HepG2 (cell line): ENCODE data around the gene CYB5D1. TPM values are rescaled to one million over a fixed set of nuclear protein-coding genes. Genes with fewer than 3 reads are reported as not detected.
A peak's percentile ranks its signal among the peaks of the same experiment; 100 is the strongest.

Experiments
- ATAC-seq: fragments of 200-7000 bp; cut with Tn5 transposase; 3 replicates; pipeline ENCODE4 v1.9.1; 2020; ENCODE audit warnings: mild to moderate bottlenecking, moderate library complexity
- BruUV-seq: library from RNA; stranded (reverse); fragments of 400-500 nt; replicated peaks from 2 replicates; lab custom pipeline; 2021; lab: Mats Ljungman, UMichigan
- CTCF ChIA-PET: fragments of 300-600 bp; formaldehyde crosslinking; extraction: SDS; loops from one replicate; lab custom pipeline; 2021; ENCODE audit warnings: low total read pairs, inconsistent platforms, low intra/inter-chr PET ratio; lab: Yijun Ruan, JAX
- POLR2A ChIA-PET: fragments of 350-600 bp; sonication (Branson Sonifier 250); formaldehyde crosslinking; loops from one replicate; lab custom pipeline; 2020; ENCODE audit warnings: antibody characterized with exemption, inconsistent platforms; lab: Yijun Ruan, JAX
- DNase-seq: peaks from one replicate; pipeline ENCODE4 v3.0.0-alpha.2; 2015; ENCODE audit warnings: low spot score
- FAIRE-seq: peaks from 3 replicates; lab custom pipeline; 2011; peaks lifted over from hg19 to GRCh38; lab: Jason Lieb, UNC
- H2AFZ ChIP-seq: one replicate; pipeline ENCODE4 v1.6.1; 2011; ENCODE audit warnings: low read length, inconsistent platforms
- H3K27ac ChIP-seq: fragments of 300-600 bp; 3 replicates; pipeline ENCODE4 v1.8.0; 2011; ENCODE audit warnings: mixed run types, mild to moderate bottlenecking, mixed read lengths, low read length, inconsistent platforms; ENCODE audit not compliant: insufficient read depth; ENCODE audit errors: extremely low read length
- H3K27me3 ChIP-seq, 2 experiments: fragments of 200-600 bp in 1 of 2; 2 replicates in 1 of 2; 3 replicates in 1 of 2; pipeline versions ENCODE4 v1.6.0 to v1.8.0; 2011; ENCODE audit warnings: low read length in 2 of 2, mild to moderate bottlenecking in 2 of 2, moderate library complexity in 2 of 2, inconsistent platforms in 1 of 2; ENCODE audit not compliant: insufficient read depth in 2 of 2, control insufficient read depth in 1 of 2
- H3K36me3 ChIP-seq, 2 experiments: fragments of 200-600 bp in 1 of 2; replicated peaks in 1 of 2; 2 replicates in 1 of 2; 3 replicates in 1 of 2; pipeline versions ENCODE4 v1.5.1 to v1.8.0; 2011; ENCODE audit warnings: low read length in 2 of 2, inconsistent platforms in 1 of 2; ENCODE audit not compliant: insufficient read depth in 2 of 2, control insufficient read depth in 1 of 2
- H3K4me1 ChIP-seq: 2 replicates; pipeline ENCODE4 v1.5.1; 2012; ENCODE audit warnings: low read length, inconsistent platforms; ENCODE audit not compliant: insufficient read depth
- H3K4me2 ChIP-seq: 2 replicates; pipeline ENCODE4 v1.6.0; 2011; ENCODE audit warnings: low read depth, low read length, inconsistent platforms
- H3K4me3 ChIP-seq, 3 experiments: fragments of 200-600 bp in 1 of 3; sonication (generic), shearing (Covaris generic) in 1 of 3; replicated peaks in 1 of 3; 2 replicates each; pipeline ENCODE4 v1.5.1; 2011 to 2016; ENCODE audit warnings: low read length in 3 of 3, inconsistent platforms in 2 of 3, low read depth in 2 of 3, mild to moderate bottlenecking in 2 of 3, control low read depth in 1 of 3, mixed read lengths in 1 of 3; ENCODE audit not compliant: insufficient read depth in 1 of 3
- H3K79me2 ChIP-seq: one replicate; pipeline ENCODE4 v1.6.1; 2011; ENCODE audit warnings: low read length, inconsistent platforms; ENCODE audit not compliant: insufficient read depth
- H3K9ac ChIP-seq: 2 replicates; pipeline ENCODE4 v1.6.0; 2011; ENCODE audit warnings: mild to moderate bottlenecking, low read depth, low read length, inconsistent platforms; ENCODE audit not compliant: insufficient read depth
- H3K9me3 ChIP-seq: 2 replicates; pipeline ENCODE4 v1.5.1; 2012; ENCODE audit warnings: mild to moderate bottlenecking, low read length
- H4K20me1 ChIP-seq: 2 replicates; pipeline ENCODE4 v1.6.0; 2011; ENCODE audit warnings: inconsistent platforms, mild to moderate bottlenecking, low read length, moderate library complexity; ENCODE audit not compliant: insufficient read depth
- BCL6 ChIP-seq: IDR thresholded peaks from 2 replicates; pipeline ENCODE4 v1.6.1; 2016; ENCODE audit warnings: missing genetic modification reagents, missing compliant biosample characterization
- CBX1 ChIP-seq: IDR thresholded peaks from one replicate; pipeline ENCODE4 v1.6.1; 2016; ENCODE audit warnings: antibody characterized with exemption, low read depth
- CBX5 ChIP-seq: sonication (generic); formaldehyde crosslinking; IDR thresholded peaks from 2 replicates; pipeline ENCODE4 v1.4.0; 2020; ENCODE audit warnings: missing genetic modification reagents, borderline replicate concordance
- CEBPB ChIP-seq: IDR thresholded peaks from 2 replicates; pipeline ENCODE4 v1.6.1; 2011; ENCODE audit warnings: low read depth, low read length, improper control_type of control experiment, borderline replicate concordance
- CREB1 ChIP-seq, 2 experiments: fragments of 450-650 bp in 1 of 2; IDR thresholded peaks; 2 replicates each; pipeline ENCODE4 v1.6.1; 2016 to 2017; ENCODE audit warnings: control low read depth in 1 of 2, mild to moderate bottlenecking in 1 of 2, missing compliant biosample characterization in 1 of 2, missing genetic modification characterization in 1 of 2
- HMGXB4 ChIP-seq, 2 experiments: sonication (generic) in 1 of 2; formaldehyde crosslinking in 1 of 2; IDR thresholded peaks; 2 replicates each; pipeline versions ENCODE4 v1.4.0 to v1.6.1; 2018 to 2020; ENCODE audit warnings: missing genetic modification reagents in 2 of 2, borderline replicate concordance in 1 of 2, low read depth in 1 of 2, mild to moderate bottlenecking in 1 of 2, missing biosample characterization in 1 of 2
- MTA3 ChIP-seq: sonication (generic); formaldehyde crosslinking; IDR thresholded peaks from 2 replicates; pipeline ENCODE4 v1.4.0; 2020; ENCODE audit warnings: missing genetic modification reagents
- SOX6 ChIP-seq, 2 experiments: fragments of 450-650 bp in 1 of 2; sonication (generic) in 1 of 2; formaldehyde crosslinking in 1 of 2; IDR thresholded peaks; 2 replicates each; pipeline versions ENCODE4 v1.4.0 to v1.6.1; 2017 to 2020; ENCODE audit warnings: antibody characterized with exemption in 1 of 2, mild to moderate bottlenecking in 1 of 2, missing genetic modification reagents in 1 of 2
- TEAD3 ChIP-seq: optimal IDR thresholded peaks from 2 replicates; pipeline ENCODE3; 2016; ENCODE audit warnings: borderline replicate concordance
- ZFP41 ChIP-seq: sonication (generic); formaldehyde crosslinking; IDR thresholded peaks from 2 replicates; pipeline ENCODE4 v1.4.0; 2020; ENCODE audit warnings: mild to moderate bottlenecking, missing genetic modification reagents, borderline replicate concordance
- ZNF282 ChIP-seq: fragments of 450-650 bp; IDR thresholded peaks from 2 replicates; pipeline ENCODE4 v1.6.1; 2018; ENCODE audit not compliant: partially characterized antibody
- ZNF331 ChIP-seq: sonication (generic); formaldehyde crosslinking; IDR thresholded peaks from 2 replicates; pipeline ENCODE4 v1.4.0; 2020; ENCODE audit warnings: missing genetic modification reagents
- ZNF468 ChIP-seq: sonication (generic); formaldehyde crosslinking; IDR thresholded peaks from 2 replicates; pipeline ENCODE4 v1.8.0; 2022; ENCODE audit warnings: mild to moderate bottlenecking, moderate library complexity, missing genetic modification reagents
- ZNF598 ChIP-seq: sonication (generic); formaldehyde crosslinking; IDR thresholded peaks from 2 replicates; pipeline ENCODE4 v1.5.1; 2020; ENCODE audit warnings: mild to moderate bottlenecking, missing genetic modification reagents, borderline replicate concordance
- ZNF792 ChIP-seq: IDR thresholded peaks from 2 replicates; pipeline ENCODE4 v1.6.1; 2016
- WGBS: methylation state at CpG from one replicate; pipeline ENCODE4 v1.1.6; 2017; ENCODE audit warnings: low lambda C conversion rate; 5-methylcytosine and 5-hydroxymethylcytosine counted together
- in situ Hi-C: cut with HindIII; loops from 2 replicates; pipeline ENCODE4 v1.10.0; 2017; ENCODE audit warnings: low pct_unique_long_range_greater_than_20kb; ENCODE audit not compliant: extremely low pct_ligation_motif_present
- intact Hi-C: fragments of 100-400 bp; cut with micrococcal nuclease; formaldehyde crosslinking; loops from one replicate; pipeline ENCODE4 v1.10.0; 2022; ENCODE audit not compliant: unreplicated experiment
- polyA plus RNA-seq, 8 experiments: library from polyadenylated mRNA; depleted of rRNA in 3 of 8; stranded (reverse) in 7 of 8; unstranded in 1 of 8; fragments of >200 nt; fragmentation: Illumina TruSeq in 4 of 8; extraction: Trizol in 4 of 8; gene quantifications; 2 replicates each; pipeline versions ENCODE4 v1.2.1 to v1.2.3, GENCODE V29; 2011 to 2016; ENCODE audit warnings: low read depth in 4 of 8, missing spikeins in 1 of 8, mixed read lengths in 1 of 8; ENCODE audit not compliant: insufficient read depth in 1 of 8
- total RNA-seq, 5 experiments: library from RNA; depleted of rRNA; stranded (reverse); fragments of >200 nt; fragmentation: Illumina TruSeq; extraction: Trizol; gene quantifications; 2 replicates each; pipeline ENCODE4 v1.2.3, GENCODE V29; 2016; ENCODE audit warnings: low read depth in 1 of 5

The CYB5D1 gene
- total and polyA plus RNA-seq, 2 of the 13 experiments (the other 11 are each of a cell fraction or from before 2014, with no cell fraction given), result 8.9 to 17.0 TPM

DNA sequence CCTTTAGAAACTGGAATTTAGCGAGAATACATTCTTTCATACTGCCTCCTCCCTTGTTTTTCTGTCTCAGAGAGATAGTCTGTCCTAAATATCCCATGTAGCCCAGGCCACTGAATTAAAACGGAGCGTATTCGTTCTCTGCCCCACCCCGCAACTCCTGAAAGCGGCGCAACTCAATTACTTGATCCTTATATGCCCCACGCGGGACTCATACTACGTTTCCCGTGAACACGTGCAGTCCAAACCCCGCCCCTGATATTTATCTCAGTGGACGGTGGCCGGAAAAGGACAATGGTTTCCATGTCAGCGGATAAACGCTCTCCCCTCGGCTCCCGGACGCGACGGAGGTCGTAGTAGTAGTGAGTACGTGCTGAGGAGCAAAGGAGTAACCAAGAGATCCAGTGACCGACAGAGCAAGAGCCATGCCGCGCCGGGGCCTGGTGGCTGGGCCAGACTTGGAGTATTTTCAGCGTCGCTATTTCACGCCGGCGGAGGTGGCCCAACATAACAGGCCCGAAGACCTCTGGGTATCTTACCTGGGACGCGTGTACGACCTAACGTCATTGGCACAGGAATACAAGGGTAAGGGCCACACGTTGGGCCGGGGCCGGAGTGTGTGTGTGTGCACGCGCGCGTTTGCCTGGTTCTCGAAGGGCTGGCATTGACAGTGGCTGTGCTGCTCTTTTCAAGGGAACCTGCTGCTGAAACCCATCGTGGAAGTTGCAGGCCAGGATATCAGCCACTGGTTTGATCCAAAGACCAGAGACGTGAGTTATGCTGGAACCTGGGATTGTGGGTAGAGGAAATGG, at the start of gene CYB5D1 (continued):
- TF ChIP-seq HMGXB4 (CRISPR knock-in tag; IDR thresholded peaks at IDR 0.05; ENCODE audit: borderline replicate concordance in 1 of 2, low read depth in 1 of 2) (peak in 1 of 2 experiments; percentile 74; a peak in 2 of 4 replicates), ZNF468 (CRISPR knock-in tag) (no peak), ZNF792 (no peak), CBX1 (no peak), SOX6 (IDR thresholded peaks at IDR 0.05) (no peak), SOX6 (CRISPR knock-in tag; IDR thresholded peaks at IDR 0.05) (no peak; the same call in 1 of the 2 replicates), ZNF331 (CRISPR knock-in tag) (0 out of 2 replicates have a peak, but pooled peaks have one; percentile 17), ZNF282 (no peak), CEBPB (no peak)
- TF ChIP-seq, all 625 proteins: peak for 145

GRCh38 chr17:7809086-7809790, 48.6 kb upstream of the CYB5D1 start:
- H2AFZ ChIP-seq, result no peak overlapping the region
- H3K27me3 ChIP-seq, result peaks cover 0 to 28% of the 10 kb centered on the region in 2 experiments; a peak in 3 of 5 replicates
- CTCF ChIA-PET, result no interaction called here
- no peaks in the 10 kb centered on the region for H3K9me3 ChIP-seq
- H3K4me3 ChIP-seq, result no peak overlapping the region
- no peaks in the 10 kb centered on the region for H4K20me1 ChIP-seq
- no peak overlapping the region for H3K9ac ChIP-seq
- BruUV-seq, result no TSS peak
- DNase-seq (no peak), ATAC-seq (no peak), FAIRE-seq (no peak)
- intact Hi-C loops (no loop called here), in situ Hi-C loops (no loop called here)
- H3K79me2 ChIP-seq, result no peaks in the 10 kb centered on the region
- POLR2A ChIA-PET, result no interaction called here
- no peaks in the 10 kb centered on the region for H3K36me3 ChIP-seq
- H3K27ac ChIP-seq, result no peak overlapping the region
- H3K4me2 ChIP-seq, result no peak overlapping the region
- WGBS, result 14% methylated on average over 11 of the region's 11 CpGs
- TF ChIP-seq ZFP41 (no peak), CREB1 (IDR thresholded peaks at IDR 0.05) (no peak), CREB1 (CRISPR knock-in tag; IDR thresholded peaks at IDR 0.05) (no peak), TEAD3 (CRISPR knock-in tag) (no peak), ZNF598 (CRISPR knock-in tag) (no peak), BCL6 (no peak), CBX5 (no peak), MTA3 (CRISPR knock-in tag) (no peak)
- no peaks in the 10 kb centered on the region for H3K4me1 ChIP-seq
